Measurements from ENCODE around the gene UBE4A.

The UBE4A gene

GRCh38 chr11:118338637-118339061 is 20.8 kb upstream of the UBE4A start:
- no peak for DNase-seq (ENCODE audit: extremely low read depth, insufficient read length)
- TF ChIP-seq CTCF (IDR thresholded peaks at IDR 0.05; ENCODE audit: insufficient read depth, low read length, poor library complexity, severe bottlenecking): no peak
- no peaks in the 10 kb centered on the region for H3K27me3 ChIP-seq (replicated peaks; ENCODE audit: control insufficient read depth, insufficient read depth, low read length)
- no peaks in the 10 kb centered on the region for H3K36me3 ChIP-seq (ENCODE audit: control insufficient read depth, insufficient read depth, low read length)
- H3K4me3 ChIP-seq (replicated peaks; ENCODE audit: low read depth, low read length): no peak overlapping the region

GRCh38 chr11:118339281-118339961 is 20.0 kb upstream of the UBE4A start:
- DNase-seq (ENCODE audit: extremely low read depth, insufficient read length): no peak
- no peak for TF ChIP-seq CTCF (IDR thresholded peaks at IDR 0.05; ENCODE audit: insufficient read depth, low read length, poor library complexity, severe bottlenecking)
- no peak overlapping the region for H3K4me3 ChIP-seq (replicated peaks; ENCODE audit: low read depth, low read length)
- no peaks in the 10 kb centered on the region for H3K27me3 ChIP-seq (replicated peaks; ENCODE audit: control insufficient read depth, insufficient read depth, low read length)
- no peaks in the 10 kb centered on the region for H3K36me3 ChIP-seq (ENCODE audit: control insufficient read depth, insufficient read depth, low read length)

GRCh38 chr11:118340449-118340848 is 19.0 kb upstream of the UBE4A start:
- Histone ChIP-seq H3K4me3 (replicated peaks; ENCODE audit: low read depth, low read length) (no peak overlapping the region), H3K27me3 (replicated peaks; ENCODE audit: control insufficient read depth, insufficient read depth, low read length) (no peaks in the 10 kb centered on the region; the same call in 1 of the 2 replicates), H3K36me3 (ENCODE audit: control insufficient read depth, insufficient read depth, low read length) (no peaks in the 10 kb centered on the region)
- DNase-seq (ENCODE audit: extremely low read depth, insufficient read length): no peak
- TF ChIP-seq CTCF (IDR thresholded peaks at IDR 0.05; ENCODE audit: insufficient read depth, low read length, poor library complexity, severe bottlenecking): no peak

- no peak for TF ChIP-seq CTCF (IDR thresholded peaks at IDR 0.05; ENCODE audit: insufficient read depth, low read length, poor library complexity, severe bottlenecking)
- no peak for DNase-seq (ENCODE audit: extremely low read depth, insufficient read length)
- no peaks in the 10 kb centered on the region for H3K36me3 ChIP-seq (ENCODE audit: control insufficient read depth, insufficient read depth, low read length)
Measured at GRCh38 chr11:118341261-118341660, 18.1 kb upstream of the UBE4A start.

GRCh38 chr11:118341815-118342489 is 17.4 kb upstream of the UBE4A start:
- Histone ChIP-seq H3K4me3 (replicated peaks; ENCODE audit: low read depth, low read length) (no peak overlapping the region), H3K36me3 (ENCODE audit: control insufficient read depth, insufficient read depth, low read length) (no peaks in the 10 kb centered on the region), H3K27me3 (replicated peaks; ENCODE audit: control insufficient read depth, insufficient read depth, low read length) (no peaks in the 10 kb centered on the region; the same call in 1 of the 2 replicates)
- no peak for TF ChIP-seq CTCF (IDR thresholded peaks at IDR 0.05; ENCODE audit: insufficient read depth, low read length, poor library complexity, severe bottlenecking)
- no peak for DNase-seq (ENCODE audit: extremely low read depth, insufficient read length)

More at GRCh38 chr11:118341261-118341660, 18.1 kb upstream of the UBE4A start:
- Histone ChIP-seq H3K27me3 (replicated peaks; ENCODE audit: control insufficient read depth, insufficient read depth, low read length) (no peaks in the 10 kb centered on the region; the same call in 1 of the 2 replicates), H3K4me3 (replicated peaks; ENCODE audit: low read depth, low read length) (no peak overlapping the region)
